HL-60 (cell line): Measurements from ENCODE around the gene RPP21.

ENCODE experiments used
- CTCF ChIP-seq: IDR thresholded peaks from one replicate; pipeline ENCODE4 v1.5.1; 2011; ENCODE audit warnings: low read length, control low read depth, inconsistent platforms; ENCODE audit not compliant: insufficient read depth
- POLR2AphosphoS5 ChIP-seq: IDR thresholded peaks from 2 replicates; pipeline ENCODE4 v1.6.1; 2012; ENCODE audit warnings: low read depth
- SPI1 ChIP-seq: IDR thresholded peaks from 2 replicates; pipeline ENCODE4 v1.6.1; 2012; ENCODE audit warnings: low read depth, mild to moderate bottlenecking, borderline replicate concordance

- no peak for TF ChIP-seq CTCF
- no peak for TF ChIP-seq SPI1
- TF ChIP-seq POLR2AphosphoS5 = no peak
These were observed 18.5 kb downstream of the RPP21 start for GRCh38 chr6:30363459-30363858.
